GM20431 (cell line): ENCODE measurements around the gene NPFFR1.

Source experiments
- in situ Hi-C: fragments of 300-500 bp; cut with MseI, MboI; formaldehyde crosslinking; loops from one replicate; pipeline ENCODE4 v1.15.0; 2020; ENCODE audit warnings: low sequenced_read_pairs; ENCODE audit not compliant: unreplicated experiment

The NPFFR1 gene

DNA sequence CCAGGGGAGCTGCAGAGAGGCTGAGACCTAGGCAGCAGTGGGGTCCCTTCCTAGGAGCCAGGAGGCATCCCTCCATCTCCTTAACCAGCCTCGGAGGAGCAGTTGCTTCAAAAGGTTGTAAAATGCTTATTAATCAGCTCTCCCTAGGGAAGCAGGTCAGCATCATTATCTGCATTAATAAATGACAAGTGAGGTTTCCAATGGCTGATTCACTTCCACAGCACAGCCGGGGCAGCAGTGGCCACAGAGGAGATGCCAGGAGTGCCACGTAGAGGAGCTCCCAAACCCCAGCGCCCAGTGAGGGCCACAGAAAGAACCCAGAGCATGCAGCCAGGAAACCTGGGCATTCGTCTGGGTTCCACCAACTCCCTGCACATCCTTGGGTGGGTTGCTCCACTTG, 8.2 kb upstream of the NPFFR1 start:
- in situ Hi-C loops = no loop called here

DNA sequence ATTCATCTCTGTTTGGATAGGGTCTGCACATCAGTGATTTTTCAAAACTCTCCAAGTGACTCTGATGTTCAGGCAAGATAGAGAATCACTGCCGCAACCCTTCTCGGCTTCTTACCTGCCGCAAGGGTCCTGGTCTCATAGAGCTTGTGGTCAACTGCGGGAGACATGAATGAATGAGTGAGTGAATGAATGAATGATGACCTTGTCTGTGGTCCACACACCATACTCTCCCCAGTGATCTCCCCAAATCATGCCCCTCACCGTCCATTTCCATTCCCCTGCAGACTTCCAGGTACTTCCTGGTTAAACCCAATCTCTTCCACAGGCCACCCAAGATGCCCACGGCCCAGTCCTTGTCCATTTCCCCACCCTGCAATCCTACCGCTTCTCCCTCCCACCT, 5.9 kb upstream of the NPFFR1 start:
- in situ Hi-C loops = no loop called here

DNA sequence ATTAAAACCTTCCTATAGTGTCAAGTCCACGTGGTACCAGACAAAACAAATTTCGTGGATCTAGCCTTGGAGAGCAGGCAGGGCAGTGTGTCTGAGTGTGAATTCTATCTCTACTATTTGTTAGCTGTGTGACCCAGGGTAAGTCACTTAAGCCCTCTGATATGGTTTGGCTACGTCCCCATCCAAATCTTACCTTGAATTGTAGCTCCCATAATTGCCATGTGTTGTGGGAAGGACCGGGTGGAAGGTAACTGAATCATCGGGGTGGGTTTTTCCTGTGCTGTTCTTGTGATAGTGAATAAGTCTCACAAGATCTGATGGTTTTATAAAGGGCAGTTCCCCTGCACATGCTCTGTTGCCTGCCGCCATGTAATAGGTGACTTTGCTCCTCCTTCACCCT, 2.8 kb upstream of the NPFFR1 start:
- in situ Hi-C loops = no loop called here

DNA sequence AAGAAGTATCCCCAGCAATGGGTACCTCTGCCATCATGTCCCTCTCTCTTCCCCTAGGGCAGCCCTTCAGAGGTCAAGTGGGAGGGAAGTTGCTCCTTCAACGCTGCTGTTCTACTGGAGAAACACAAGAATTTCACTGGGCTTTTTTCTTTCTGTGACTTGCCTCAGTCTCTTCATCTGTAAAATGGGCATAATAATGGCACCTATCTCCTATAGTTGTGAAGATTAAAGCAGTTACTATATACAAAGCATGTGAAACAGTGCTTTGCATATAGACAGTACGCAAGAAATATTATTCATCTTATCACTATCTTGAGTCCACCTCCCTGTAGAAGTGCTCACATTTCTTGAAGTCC, 1.6 kb upstream of the NPFFR1 start:
- in situ Hi-C loops = no loop called here

DNA sequence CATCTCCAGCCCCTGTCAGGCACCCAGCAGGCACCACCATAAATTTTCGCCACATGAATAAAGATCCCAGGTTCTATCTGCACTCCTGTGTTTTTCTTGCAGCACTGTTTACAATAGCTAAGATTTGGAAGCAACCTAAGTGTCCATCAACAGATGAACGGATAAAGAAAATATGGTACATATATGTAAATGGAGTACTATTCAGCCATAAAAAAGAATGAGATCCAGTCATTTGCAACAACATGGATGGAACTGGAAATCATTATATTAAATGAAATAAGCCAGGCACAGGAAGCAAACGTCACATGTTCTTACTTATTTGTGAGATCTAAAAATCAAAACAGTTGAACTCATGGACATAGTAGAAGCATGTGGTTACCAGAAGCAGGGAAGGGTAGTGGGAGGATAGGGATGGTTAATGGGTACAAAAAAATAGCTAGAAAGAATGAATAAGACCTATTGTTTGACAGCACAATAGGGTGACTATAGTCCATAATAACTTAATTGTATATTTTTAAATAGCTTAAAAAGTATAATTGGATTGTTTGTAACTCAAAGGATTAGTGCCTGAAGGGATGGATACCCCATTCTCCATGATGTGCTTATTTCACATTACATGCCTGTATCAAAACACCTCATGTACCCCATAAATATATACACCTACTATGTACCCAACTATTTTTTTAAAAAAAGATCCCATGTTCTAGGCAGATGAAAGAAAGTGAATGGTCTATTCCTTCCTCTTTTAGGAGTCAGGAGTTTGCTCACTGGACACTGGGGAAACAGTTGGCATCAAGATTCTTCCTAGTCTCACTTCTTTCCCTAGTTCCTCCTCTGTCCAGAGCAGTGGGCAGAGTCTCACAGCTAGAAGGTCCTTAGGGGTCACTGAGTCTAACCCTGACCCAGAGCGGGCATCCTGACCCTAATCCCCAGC, 1.0 kb upstream of the NPFFR1 start:
- in situ Hi-C loops = no loop called here

DNA sequence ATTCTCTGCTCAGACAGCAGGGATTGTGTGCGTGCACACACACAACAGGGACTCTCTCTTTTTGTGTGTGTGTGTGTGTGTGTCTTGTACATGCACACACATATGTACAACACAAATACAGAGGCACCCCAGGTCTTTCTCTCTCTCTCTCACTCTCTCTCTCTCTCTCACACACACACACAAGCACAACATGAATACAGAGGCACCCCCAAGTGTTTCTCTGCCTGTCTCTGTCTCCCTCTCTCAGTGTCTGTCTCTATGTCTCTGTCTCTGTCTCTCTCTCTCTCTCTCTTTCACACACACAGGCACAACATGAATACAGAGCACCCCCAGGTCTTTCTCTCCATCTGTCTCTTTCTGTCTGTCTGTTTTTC, 746 bp downstream of the NPFFR1 start:
- in situ Hi-C loops = no loop called here

DNA sequence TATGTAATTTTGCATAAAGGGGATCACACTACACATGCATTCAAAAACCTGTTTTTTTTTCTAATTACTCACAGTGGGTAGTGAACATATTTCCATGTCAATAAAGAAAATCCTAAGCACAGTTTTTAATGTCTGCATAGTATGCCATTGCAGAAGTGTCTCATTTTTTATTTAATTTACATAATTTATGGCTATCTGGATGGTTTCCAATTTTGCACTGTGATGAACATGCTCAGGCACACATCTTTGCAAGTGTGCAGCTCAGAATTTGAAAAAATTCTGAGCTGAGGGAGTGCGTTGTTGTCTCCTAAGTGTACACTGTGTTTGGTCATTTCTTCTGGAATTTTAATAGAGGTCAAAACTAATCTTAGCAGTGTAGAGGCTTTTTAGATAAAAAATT, 2.2 kb downstream of the NPFFR1 start:
- in situ Hi-C loops = no loop called here

DNA sequence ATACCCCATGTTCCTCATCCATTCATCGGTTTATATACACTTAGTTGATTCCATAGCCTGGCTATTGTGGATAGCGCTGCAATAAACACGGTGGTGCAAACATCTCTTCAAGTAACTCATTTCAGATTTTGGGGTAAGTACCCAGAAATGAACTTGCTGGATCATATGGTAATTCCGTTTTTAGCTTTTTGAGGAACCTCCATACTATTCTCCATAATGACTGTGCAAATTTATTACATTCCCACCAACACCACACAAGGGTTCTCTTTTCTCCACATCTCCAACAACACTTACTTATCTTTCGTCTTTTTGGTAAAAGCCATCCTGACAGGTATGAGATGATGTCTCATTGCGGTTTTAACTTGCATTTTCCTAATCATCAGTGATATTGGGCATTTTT, 3.7 kb downstream of the NPFFR1 start:
- in situ Hi-C loops = no loop called here

DNA sequence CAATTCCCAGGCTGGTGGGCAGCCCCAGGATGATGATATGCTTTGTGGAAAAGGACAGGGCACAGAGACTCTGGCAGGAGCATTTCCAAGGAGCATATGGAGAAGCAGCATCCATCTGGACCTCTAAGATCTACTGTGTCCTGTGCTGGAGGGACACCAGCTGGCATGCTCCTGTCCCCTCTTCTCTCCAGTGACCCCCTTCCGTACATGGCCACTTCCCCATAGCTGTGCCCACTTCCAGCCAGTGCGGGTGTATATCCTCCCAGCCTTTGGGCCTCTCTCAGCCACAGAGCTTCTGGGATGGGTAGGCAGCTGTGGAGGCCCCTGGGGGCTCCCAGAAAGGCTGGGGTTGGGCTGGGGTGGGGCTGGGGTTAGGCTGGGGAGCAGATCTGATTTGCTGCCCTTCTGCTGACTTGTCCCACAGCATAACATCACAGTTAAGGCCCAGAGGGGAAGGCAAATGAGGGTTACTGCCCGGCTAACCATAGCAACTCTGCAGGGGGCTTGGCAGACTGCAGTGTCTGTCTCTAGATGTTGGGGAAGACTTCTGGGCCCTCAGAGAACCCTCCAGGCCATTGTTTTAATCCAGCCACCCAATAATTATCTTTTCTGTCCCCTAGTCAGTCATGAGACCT, 6.3 kb downstream of the NPFFR1 start:
- in situ Hi-C loops = no loop called here

DNA sequence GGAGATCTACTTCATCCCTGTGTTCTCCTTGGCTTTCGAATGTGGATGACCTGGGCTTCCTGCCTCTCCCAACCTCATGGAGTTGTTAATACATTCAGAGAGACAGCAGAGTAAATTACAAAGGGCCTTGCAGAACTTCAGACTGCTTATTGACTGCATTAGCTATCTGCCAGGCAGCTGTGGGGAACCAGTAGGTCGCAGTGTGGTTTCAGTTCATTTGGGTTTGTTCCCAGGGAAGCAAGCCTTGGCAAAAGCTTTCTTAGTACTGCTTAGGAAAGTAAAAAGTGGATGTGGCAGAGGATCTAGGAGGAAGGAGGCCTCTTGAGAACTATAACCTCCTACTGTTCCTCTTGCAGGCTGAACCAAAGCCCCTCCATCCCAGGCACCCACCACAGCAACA, 9.2 kb downstream of the NPFFR1 start:
- in situ Hi-C loops = no loop called here

DNA sequence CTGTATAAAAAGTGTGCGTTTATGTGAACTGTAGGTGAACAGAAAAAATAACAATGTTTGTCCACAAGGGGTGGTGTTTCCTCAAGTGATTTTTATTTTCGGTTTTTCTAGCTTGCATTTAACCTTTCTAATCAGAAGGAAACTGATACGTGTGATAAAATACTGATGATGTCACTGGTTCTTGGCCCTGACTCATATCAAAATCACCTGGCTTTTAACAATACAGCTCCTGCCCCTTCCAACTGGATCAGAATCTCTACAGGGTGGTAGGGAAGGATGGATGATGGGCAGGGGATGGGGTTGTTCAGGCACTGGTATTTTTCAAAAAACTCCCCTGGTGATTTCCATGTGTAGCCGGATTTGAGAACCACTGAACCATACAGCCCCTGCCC, 10.9 kb downstream of the NPFFR1 start:
- in situ Hi-C loops = no loop called here

DNA sequence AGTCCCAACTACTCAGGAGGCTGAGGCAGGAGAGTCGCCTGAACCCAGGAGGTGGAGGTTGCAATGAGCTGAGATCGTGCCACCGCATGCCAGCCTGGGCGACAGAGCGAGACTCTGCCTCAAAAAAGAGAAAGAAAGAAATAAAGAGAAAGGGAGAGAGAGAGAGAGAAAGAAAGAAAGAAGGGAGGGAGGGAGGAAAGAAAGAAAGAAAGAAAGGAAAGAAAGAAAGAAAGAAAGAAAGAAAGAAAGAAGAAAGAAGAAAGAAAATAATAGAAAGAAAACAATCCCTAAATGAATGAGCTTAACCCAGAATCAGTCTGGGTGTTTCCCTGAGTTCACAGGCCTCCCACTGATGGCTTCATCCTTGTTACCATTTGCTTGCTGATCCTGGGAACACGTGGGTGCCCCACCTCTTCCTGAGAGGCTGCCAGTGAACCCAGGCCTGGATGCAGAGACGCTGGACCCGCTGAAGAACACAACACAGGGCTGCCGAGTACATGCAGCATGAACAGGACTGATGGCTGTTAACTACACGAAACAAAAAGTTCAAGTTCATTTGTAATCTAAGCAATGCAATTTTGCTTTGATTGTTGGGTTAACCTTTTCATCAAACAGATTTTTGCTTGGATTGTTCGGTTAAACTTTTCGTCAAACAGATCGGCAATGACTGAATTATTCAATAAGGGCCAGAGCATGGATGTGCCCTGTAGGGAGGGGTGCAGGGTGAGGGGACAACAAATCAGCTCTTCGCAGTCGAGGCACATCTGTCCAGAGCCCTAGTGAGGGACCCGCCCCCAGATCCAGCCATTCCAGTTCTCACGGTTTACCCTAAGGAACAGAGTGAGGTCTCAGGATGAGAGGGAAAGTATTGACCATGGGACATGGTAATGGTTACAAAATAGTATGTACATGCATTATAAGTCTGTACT, 11.5 kb downstream of the NPFFR1 start:
- in situ Hi-C loops = no loop called here

DNA sequence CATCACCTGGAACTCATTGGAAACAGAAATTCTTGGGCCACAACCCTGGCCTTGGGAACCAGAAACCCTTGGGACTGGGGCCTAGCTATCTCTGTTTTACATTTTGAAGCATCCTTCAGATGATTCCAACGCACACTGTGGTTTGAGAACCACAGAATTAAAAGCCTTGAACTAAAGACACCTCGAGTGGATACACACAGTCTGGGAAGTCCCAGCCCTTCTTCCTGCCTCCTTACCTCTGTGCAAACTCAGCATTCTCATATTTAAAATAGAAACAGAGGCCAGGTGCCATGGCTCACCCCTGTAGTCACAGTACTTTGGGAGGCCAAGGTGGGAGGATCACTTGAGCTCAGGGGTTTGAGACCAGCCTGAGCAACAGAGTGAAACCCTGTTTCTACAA, 12.9 kb downstream of the NPFFR1 start:
- in situ Hi-C loops = no loop called here

DNA sequence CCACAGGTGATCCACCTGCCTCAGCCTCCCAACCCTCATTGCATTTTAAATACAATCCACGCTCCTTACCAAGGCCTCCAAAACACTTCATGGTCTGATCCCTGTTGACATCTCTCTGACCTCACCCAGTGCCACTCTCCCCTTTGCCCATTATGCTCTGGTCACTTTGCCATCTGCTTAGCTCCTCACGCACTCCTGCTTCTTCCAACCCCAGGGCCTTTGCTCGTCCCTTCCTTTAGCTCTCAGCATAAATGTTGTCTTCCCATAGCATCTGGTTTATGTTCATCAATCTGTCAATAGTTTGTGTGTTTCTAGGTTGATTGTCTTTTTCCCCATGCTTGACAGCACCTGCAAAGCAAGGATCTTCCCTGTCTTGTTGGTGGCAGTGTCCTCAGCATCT, 14.1 kb downstream of the NPFFR1 start:
- in situ Hi-C loops = no loop called here

DNA sequence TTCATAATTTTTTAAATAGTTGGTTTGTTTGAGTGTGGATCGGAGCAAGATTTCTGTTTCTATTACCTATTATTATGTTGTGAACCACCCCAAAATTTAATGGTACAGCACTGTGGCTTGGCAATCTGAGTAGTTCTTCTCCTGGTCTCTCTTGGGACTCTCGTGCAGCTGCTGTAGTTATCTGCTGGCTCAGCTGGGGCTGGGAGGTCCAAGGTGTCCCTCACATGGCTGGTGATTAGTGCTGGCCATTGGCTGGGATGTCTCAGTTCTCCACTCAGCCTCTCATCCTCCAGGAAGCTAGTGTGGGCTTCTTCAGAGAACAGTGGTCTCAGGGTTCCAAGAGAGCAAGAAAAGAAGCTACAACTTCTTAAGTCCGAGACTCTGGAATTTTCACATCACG, 15.4 kb downstream of the NPFFR1 start:
- in situ Hi-C loops = no loop called here

DNA sequence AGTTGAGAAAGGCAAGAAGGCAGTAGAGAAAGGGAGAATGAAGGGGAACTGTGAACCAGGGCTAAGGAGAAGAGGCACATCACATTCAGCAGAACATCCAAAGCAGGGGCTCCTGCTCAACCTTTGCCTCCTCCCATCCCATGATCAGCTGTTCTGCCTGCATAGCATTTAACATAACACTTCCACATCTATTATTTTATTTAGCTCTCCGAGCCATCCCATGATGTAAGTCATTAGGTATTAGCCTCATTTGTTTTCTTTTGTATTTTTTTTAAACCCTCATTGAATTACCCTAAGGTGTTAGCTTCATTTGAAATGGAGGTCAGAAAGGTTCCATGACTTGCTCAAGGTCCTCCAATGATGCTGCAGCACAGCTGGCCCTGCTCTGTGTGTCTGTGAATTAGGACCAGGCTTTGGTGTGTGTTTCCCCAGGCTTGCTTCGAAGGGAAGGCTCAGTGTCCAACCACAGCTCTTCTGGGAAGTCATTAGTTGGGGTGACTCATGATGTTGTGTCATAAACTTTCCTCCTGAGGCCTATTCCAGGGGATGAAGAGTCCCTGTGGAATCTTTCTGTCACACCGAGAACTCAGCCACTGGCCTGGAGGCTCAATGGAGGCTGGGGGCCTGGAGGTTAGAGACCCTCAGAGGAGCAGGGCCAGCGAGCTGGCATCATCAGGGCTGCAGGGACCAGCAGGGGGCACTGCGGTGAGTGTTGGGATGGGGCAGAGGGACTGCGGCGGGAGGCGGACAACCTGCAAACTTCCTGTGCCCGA, 16.5 kb downstream of the NPFFR1 start:
- in situ Hi-C loops = no loop called here

DNA sequence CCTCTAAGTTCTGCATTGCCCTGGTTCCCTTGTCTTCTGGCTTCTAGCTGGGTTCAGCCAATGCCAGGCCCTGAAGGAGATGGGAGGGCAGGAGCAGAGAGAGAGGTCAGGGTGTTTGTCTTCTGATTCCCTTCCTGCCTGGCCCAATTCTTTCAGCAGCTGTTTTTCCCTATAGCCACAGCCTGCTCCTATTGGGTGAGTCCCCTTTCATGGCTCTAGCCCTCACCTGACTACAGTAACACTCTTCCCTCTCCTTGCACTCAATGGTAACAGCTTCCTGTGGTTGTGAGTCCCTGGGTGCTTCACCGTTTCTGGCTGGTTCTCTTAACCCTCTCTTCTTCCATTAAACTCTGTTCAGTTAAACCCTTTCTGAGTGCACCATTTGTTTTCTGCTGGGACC, 17.1 kb downstream of the NPFFR1 start:
- in situ Hi-C loops = no loop called here

DNA sequence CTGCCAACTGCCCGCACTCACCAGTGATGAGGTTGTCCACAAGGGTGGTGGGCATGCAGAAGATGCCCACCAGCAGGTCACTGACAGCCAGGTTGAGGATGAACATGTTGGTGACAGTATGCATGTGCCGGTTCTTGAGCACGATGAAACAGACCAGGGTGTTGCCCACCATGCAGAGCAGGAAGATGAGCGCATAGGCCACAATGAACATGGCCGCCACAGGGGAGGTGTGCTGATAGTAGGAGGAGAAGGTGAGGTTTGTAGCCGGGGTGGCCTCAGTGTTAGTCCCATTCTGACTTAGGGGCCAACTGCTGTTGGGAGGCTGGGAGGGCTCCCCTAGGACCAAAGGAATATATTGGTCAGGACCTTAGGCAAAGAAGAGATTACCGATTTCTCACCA, 17.7 kb downstream of the NPFFR1 start:
- in situ Hi-C loops = no loop called here

DNA sequence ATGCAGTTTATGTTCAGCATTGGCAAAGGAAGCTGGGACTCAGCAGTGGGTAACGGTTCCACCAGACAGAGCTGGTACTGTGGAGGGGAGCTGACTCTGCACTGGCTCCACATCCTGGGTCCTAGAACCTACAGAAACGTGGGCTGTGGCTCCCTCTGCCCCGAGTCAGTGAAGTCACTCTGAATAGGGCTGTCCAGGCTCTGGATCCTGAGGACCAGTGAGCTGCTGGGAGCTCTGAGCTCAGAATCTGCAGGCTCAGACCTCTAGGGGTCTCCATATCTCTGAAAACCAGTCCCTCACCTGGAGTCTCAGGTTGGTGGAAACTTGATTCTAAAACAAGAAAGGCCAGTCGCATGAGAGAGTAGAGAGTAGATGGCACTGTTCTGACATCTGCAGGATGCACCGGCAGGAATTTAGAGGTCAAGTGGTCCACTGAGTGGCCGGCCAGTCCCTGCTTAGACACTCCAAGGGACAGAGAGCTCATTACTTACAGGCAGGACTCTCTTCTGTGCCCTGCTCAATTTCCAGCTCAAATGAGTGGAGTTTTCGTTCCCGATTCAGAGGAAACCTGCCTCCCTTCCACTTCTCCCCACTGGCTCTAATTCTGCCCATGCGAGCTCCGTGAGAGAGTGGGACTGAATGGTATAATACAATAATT, 18.6 kb downstream of the NPFFR1 start:
- in situ Hi-C loops = no loop called here

DNA sequence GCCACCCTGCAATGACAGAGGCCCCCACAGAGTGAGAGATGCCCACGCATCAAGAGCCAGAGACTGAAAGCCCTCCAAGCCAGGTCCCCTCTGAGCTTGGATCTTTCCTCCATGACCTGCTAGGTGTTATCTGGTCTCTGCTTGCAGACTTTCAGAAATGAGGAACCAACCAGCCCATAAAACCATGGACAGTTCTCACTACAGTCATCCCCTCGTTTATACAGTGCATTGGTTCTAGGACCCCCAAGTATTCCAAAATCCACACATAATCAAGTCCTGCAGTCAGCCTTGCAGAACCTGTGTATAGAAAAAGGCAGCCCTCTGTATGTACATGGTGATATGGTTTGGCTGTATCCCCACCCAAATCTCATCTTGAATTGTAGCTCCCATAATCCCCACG, 23.1 kb downstream of the NPFFR1 start:
- in situ Hi-C loops = no loop called here
